ENCODE measurements around the gene D2HGDH.

DNA sequence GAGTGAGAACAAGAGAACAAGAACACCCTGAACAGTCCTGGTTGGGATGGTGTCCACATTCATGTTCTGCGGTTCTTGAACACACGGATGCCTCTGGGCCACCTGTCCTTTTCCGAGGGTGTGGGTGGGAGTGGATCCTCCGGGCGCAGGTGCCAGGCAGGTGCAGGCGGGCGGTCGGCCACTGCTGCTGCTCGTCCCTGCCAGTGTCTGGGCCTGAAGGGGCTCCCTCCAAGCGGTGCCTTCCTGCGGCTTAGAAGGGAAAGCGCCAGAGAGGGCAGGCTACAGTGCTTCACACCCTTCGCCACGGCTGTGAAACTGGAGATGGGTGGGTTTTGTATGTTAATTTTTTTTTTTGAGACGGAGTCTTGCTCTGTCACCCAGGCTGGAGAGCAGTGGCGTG, 8.0 kb upstream of the D2HGDH start:
- TF ChIP-seq, protein P1, sequence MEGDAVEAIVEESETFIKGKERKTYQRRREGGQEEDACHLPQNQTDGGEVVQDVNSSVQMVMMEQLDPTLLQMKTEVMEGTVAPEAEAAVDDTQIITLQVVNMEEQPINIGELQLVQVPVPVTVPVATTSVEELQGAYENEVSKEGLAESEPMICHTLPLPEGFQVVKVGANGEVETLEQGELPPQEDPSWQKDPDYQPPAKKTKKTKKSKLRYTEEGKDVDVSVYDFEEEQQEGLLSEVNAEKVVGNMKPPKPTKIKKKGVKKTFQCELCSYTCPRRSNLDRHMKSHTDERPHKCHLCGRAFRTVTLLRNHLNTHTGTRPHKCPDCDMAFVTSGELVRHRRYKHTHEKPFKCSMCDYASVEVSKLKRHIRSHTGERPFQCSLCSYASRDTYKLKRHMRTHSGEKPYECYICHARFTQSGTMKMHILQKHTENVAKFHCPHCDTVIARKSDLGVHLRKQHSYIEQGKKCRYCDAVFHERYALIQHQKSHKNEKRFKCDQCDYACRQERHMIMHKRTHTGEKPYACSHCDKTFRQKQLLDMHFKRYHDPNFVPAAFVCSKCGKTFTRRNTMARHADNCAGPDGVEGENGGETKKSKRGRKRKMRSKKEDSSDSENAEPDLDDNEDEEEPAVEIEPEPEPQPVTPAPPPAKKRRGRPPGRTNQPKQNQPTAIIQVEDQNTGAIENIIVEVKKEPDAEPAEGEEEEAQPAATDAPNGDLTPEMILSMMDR (conservative IDR thresholded peaks at IDR 0.05; ENCODE audit: low read length): no peak
- TF ChIP-seq EZH2phosphoT487 (IDR thresholded peaks at IDR 0.05; ENCODE audit: borderline replicate concordance, low read depth, low read length): no peak

Measured in OCI-LY7 (cell line).